ENCODE data around the gene NKAP. TPM values are rescaled to one million over a fixed set of nuclear protein-coding genes. Genes with fewer than 3 reads are reported as not detected.
"Not testable (repeated sequence)": the region's sequence is repeated elsewhere in the genome, so short reads cannot be mapped to it uniquely, and the experiment has no call there.

Gene NKAP
- total RNA-seq: 3.9 TPM

DNA sequence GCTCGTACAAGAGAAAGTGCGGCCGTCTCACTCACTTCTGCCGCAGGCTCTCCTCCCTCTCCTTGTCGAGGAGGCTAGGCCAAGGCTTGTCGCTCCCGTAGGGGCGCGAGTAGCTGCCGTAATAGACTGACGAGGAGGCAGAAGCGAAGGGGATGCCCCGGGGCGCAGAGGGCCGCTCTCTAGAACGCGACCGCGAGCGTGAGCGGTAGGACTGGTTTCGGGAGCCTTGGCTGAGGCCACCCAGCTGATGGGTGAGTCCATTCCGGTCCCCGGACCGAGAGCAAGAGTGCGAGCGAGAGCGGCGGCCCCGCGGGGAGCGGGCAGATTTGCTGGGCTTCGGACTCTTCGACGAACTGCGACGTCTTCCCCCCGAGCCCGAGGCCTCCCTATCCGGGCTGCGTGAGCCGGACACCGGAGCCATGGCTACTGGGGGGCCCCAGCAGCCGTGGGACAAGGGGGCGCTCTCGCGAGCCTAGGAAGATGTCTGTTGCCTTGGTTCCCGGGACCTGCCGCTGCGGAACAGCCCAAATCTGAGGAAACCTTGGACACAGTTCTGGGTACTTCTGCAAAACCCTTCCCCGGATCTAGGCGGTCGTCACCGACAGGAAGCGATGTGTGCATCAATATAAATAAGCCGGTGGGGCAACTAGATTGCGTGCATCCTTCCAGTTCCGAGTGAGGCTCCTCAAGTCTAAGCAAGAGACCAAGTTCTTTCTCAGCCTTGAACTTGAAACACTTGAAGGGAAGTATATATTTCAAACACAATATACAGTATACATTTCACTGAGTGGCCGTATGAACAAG, at the start of gene NKAP:
NKAP (minus strand) TSS at position 567 of the 804 bp plus-strand sequence; CDS start at position 421, 146 bp downstream.
- peak; percentile 97 for ATAC-seq

DNA sequence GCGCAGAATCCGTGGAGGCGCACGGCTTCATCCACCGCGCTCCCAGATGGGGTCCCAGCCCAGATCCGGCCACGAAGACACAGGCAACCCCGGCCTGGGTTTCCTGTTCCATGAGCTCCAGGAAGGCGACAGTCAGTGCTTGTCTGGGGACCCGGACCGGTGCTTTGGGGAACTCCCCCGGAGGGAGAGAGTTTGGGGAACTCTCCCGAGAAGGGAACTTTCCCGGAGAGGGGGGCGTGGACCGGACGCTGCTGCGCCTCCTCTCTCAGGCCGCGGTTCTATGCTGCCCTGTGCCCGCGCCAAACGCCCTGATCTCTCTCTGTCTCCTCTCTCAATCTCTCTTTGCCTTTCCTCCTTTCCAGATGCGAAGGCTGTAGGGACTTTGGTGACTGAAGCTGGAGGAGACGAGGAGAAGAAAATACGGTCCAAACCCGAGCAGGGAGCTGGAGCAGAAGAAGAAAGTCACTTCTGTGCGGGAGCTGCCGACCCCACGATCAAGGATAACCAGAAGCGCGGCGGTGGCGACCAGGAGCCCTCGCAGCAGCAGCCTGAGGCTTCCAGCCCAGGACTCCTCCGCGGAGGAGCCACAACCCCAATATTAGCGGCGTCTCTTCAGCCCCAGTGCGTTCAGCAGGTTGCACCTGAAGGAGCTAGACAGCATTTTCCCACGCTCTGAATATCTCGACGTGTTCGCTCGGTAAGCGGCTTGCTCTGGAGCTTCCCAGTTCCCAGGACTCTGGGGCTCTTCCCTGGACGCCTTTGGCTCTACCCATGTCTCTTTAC, 47.6 kb upstream of the NKAP start:
- no peak for ATAC-seq

DNA sequence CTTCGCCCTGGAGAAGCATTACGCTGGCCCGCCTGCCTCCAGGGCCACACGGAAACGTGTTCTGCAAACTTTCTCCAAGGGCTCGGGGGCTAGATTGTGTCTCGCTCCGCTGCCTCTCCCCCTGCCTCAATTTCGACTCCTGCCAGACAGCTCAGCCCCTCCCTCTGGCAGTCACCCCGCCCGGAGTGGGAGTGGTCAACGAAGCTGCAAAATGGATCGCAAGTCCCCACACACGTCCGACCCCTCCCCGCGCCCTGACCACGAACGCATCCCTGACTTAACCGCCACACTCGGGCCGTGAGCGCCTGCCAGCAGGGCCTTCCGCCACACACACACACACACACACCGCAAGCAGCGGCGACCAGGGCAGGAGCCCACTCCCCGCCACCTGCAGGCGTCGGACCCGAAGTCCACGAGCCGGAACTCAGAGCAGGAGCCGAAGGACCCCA, 47.0 kb upstream of the NKAP start:
- no peak for ATAC-seq

DNA sequence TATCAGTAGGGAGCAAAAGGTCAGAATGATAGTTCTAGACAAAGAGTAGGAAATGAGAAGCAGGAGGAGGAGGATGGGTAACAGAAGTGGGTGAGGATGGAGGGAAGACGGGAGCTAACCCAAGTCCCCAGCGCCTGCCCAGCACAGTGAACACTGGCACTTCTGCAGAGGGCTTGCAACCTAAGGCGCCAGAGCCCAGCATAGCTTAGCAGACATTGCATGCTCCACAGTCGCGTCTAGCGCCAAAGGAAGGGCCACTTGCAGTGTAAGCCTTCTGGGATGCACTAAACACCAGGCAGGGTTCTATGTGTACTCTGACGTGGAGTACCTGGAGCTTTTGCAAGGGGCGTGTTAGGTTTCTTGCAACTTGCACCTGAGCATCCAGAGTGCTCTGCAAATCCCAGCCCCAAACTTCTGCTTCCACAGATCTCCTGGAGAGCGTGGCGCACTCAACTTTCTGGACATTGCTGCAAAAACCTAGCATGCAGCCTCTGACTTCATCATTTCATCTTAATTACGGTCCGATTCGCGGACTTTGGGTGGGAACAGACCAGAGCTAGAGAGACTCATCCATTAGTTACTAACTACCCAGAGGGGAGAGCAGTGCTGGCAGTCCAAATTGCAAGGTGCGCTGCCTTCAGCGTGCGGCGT, 46.5 kb upstream of the NKAP start:
- no peak for ATAC-seq

DNA sequence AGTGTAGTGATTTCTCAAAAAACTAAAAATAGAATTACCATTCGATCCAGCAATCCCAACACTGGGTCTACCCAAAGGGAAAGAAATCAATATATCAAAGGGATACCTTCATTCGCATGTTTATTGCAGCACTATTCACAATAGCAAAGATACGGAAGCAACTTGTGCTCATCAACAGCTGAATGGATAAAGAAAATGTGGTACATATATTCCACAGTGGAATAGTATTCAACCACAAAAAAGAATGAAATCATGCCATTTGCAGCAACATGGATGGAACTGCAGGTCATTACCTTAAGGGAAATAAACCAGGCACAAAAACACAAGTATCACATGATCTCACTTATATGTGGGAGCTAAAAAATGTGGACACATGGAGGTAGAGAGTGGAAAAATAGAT, 42.7 kb upstream of the NKAP start:
- ATAC-seq: no peak

DNA sequence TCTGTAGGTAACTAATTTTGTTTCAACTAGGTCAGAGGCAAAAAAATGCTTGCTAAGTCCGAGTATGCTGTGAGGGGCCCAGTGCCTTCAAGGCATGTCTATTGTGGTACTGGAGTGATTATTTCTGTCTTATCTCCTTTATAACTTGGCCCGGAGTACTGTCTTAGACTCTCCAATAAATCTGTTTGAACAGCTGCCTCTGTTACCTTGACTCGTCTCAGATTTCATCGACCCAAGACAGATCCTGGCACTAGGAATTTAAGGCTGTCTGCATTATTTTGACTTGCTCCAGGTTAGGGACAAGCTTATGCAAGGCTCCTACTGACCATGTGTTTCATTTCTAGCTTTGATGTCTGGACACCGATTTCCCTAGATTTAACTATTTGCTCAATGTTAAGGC, 41.1 kb upstream of the NKAP start:
- ATAC-seq: no peak

DNA sequence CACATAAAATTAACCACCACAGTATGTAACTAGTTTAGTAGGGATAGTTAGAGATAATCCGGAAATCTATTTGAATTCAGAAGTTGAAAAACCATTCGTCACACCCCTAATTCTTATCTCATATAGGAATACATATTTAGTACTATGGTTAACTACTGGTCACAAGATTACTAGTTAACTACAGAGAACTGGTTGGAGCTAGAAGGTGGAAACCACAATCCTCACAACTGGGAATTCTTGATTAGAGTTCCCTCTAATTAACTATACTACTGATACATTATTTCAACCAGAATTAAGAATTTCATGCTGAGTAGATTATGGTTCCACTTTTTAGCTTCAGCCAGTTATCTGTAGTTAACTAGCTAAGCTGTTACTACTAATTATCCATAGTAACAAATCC, 39.9 kb upstream of the NKAP start:
- no peak for ATAC-seq

DNA sequence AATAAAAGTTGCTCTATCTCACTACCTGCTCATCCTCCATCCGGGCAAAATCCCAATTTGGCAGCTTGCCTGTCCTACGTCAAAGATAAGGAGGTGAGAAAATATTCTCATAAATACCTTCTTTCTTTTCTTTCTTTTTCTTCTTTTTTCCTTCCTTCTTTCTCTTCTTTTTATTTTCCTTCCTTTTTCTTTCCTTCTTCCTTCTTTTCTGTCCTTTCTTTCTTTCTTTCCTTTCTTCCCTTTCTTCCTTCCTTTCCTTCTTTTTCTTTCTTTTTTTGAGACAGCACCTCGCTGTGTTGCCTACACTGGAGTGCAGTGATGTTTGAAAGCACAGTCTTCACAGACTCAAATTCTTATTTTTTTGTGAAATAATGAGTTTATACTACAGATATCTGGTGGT, 38.6 kb upstream of the NKAP start:
- ATAC-seq: no peak

DNA sequence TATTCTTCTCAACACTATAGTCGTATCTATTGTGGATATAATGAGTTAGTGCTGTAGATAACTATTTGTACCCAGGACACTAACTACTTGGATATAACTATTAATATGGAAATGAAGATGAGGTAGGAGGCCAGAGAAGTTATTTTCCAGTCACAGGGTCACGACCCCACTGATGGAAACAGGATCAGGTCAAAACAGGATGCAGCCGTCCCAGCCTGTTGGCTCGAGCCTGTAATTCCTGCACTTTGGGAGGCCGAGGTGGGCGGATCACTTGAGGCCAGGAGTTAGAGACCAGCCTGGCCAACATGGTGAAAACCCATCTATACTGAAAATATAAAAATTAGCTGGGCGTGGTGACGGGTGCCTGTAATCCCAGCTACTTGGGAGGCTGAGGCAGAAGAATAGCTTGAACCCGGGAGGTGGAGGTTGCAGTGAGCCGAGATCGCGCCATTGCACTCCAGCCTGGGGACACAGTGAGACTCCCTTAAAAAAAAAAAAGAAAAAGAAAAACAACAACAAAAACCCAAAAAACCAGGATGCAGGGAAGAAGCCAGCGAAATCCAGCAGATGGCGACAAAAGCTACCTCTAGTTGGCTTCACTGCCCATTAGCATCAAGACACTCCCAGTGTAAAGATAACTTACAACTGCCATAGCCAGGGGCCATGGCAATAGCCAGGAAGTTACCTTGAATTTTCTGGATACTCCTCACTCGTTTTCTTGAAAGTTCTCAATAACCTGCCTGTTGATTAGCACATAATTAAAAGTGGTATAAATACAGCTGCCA, 37.9 kb upstream of the NKAP start:
- ATAC-seq: no peak

DNA sequence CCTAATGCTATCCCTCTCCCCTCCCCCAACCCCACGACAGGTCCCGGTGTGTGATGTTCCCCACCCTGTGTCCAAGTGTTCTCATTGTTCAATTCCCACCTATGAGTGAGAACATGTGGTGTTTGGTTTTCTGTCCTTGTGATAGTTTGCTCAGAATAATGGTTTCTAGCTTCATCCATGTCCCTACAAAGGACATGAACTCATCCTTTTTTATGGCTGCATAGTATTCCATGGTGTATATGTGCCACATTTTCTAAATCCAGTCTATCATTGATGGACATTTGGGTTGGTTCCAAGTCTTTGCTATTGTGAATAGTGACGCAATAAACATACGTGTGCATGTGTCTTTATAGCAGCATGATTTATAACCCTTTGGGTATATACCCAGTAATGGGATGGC, 33.6 kb upstream of the NKAP start:
- ATAC-seq: not testable (repeated sequence)

DNA sequence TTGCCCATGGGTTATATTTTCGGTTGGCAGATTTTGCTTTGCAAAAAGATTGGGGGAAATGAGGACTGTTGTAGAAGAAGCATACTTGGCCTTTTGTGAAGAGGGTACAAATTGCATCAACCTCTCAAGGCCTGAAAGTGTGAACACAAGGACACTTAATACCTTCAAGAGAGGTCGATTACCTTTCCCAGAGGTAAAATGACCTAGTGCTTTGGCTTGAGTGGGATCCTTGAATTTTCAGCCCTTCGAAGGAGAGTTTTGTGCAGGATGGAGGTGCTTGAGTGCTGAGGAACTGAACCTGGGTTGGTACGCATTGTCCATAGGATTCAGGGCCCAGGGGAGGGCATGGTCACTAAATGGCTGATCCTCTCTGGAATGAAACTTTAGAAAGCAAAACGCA, 27.6 kb upstream of the NKAP start:
- no peak for ATAC-seq

DNA sequence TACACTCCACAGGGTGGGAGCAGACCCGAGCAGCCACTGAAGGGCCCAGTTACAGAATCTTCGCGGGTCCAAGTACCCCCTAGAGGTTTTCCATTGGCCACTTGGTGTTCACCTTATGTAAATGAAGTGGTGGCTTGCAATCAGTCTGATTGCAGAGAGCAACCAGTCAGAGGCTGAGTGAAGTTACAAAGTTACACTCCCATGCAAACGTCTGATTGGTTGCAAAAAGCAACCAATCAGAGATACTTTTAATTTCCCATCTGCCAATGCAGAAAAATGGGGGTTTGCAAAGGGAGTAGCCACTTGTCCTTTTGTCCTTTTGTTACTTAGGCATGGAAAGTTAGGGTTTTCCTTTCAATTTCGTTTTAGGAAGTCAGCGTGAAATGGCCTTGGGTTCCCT, 27.0 kb upstream of the NKAP start:
- no peak for ATAC-seq

DNA sequence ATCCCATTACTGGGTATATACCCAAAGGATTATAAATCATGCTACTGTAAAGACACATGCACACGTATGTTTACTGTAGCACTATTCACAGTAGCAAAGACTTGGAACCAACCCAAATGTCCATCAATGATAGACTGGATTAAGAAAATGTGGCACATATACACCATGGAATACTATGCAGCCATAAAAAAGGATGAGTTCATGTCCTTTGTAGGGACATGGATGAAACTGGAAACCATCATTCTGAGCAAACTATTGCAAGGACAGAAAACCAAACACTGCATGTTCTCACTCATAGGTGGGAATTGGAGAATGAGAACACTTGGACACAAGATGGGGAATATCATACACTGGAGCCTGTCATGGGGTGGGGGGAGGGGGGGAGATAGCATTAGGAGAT, 23.3 kb upstream of the NKAP start:
- not testable (repeated sequence) for ATAC-seq

DNA sequence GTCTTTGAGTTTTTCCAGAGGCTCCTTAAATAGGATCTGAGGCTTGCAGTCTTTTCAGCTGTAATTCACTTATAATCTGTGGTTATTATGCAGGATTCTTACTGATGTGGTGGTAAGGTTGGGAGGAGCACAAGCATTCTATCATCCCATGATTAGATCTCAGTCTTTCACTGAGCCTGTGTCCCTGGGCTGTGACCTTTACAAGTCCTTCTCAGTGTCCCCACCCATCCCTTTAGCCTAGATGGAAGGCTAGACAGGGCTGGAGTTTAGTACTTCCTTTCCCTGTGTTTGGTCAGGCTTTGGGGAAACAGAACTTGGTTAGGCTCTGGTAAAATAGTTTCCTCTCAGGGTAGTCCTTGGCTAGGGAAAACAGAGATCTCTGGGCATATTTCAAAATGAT, 17.1 kb upstream of the NKAP start:
- ATAC-seq: no peak

DNA sequence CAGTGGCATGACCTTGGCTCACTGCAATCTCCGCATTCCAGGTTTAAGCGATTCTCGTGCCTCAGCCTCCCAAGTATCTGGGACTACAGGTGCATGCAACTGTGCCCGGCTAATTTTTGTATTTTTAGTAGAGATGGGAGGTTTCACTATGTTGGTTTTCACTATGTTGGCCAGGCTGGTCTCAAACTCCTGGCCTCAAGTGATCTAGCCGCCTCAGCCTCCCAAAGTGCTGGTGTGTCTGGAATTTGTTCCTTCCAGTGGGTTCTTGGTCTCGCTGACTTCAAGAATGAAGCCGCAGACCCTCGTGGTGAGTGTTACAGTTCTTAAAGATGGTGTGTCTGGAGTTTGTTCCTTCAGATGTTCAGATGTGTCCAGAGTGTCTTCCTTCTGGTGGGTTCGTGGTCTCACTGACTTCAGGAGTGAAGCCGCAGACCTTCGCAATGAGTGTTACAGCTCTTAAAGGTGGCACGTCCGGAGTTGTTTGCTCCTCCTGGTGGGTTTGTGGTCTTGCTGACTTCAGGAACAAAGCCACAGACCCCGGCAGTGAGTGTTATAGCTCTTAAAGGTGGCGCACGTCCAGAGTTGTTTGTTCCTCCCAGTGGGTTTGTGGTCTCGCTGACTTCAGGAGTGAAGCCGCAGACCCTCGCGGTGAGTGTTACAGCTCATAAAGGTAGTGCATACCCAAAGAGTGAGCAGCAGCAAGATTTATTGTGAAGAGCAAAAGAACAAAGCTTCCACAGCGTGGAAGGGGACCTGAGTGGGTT, 12.4 kb upstream of the NKAP start:
- not testable (repeated sequence) for ATAC-seq

DNA sequence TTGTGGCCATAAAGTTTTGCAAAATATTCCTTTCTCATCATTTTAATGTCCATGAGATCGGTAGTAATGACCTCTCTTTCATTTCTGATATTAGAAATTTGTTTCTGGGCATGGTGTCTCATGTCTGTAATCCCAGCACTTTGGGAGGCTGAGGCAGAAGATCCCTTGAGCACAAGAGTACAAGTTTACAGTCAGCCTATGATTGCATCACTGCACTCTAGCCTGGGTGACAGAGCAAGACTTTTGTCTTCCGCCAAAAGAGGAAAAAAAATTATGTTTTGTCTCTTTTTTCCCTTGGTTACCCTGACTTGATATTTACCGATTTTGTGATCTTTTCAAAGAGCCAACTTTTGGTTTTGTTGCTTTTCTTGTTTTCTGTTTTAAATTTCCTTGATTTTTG, 10.8 kb upstream of the NKAP start:
- ATAC-seq: no peak

DNA sequence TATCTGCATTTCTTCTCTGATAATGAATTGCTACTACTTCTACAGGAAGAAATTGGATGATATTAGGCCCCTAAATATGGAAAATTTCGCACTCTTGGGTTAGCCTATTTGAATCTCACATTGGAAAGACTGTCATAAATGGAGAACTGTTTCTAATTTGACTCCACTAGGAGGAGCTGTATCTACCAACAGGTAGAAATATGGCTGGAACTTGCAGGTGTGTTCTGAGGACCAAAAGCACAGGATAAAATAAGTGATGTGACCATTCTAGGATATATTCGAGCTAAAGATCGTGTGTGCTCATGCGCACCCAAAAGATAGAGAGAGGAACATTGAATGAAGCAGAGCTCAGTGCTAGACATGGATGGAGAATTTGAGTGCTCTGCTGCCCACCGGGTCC, 4.8 kb upstream of the NKAP start:
- no peak for ATAC-seq

DNA sequence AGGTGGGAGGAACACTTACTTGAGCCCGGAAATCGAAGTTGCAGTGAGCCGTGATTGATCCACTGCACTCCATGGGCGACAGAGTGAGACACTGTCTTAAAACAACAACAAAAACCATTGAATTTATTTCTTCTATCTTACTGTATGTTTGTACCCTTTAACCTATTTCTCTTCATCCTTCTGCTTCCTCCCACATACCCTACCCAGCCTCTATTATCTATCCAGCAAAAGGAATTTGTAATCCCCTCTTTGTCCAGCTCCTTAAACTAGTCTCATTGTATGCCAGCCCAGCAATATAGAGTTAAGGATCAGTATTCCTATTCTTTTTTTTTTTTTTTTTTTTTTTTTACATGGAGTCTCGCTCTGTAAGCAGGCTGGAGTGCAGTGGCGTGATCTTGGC, 1.9 kb upstream of the NKAP start:
- no peak for ATAC-seq

DNA sequence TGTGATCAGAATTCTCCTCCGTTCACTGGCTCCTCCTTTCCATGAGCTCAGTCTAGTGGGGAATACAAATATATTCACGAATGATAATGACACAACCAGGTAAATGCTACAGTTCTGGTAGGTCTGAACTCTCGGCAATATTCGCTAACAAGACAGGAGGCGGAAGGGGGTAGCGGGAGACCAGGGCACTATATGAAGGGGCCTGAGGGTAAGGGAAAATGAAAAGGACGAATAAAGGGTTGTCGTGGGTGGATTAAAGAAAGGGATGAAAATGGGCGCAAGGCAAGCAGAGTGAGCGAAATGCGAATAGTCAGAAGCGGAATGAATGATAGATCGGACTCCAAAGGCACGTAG, 743 bp downstream of the NKAP start:
- ATAC-seq: no peak

DNA sequence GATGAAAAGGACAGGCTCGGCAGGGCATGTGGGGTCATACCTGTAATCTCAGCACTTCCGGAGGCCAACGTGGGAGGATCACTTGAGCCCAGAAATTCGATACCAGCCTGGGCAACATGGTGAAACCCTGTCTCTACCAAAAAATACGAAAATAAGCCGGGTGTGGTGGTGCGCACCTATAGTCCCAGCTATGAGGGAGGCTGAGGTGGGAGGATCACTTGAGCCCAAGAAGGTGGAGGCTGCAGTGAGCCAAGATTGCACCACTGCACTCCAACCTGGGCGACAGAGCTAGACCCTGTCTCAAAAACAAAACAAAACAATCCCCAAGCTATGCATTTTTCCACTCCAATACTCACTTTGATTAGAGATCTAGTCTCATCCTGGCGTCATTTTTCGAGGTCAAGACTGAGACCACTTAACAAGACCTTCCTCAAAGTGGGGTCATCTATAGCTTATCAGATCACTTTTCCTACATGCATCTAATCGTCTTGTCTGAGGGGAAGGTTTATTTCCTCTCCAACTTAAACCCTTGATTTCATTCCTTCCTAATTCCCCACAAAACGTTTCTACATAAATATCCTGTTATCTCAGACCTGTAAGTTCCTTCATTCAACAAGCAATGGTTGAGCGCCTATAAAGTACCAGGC, 1.3 kb downstream of the NKAP start:
- no peak for ATAC-seq

DNA sequence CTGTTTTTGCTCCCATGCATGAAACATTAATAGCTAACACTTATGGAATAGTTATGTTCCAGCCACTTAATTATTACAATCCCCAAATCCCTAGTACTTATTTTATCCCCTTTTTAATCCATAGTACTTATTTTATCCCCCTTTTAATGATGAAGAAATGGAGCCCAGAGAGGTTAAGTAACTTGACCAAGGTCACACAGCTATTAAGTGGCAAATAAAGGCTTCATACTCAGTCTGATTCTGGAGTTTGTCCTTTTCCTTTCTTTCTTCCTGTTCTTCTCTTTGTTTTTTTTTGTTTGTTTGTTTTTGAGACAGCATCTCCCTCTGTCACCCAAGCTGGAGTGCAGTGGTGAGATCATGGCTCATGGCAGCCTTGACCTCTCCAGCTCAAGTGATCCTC, 2.2 kb downstream of the NKAP start:
- no peak for ATAC-seq
